Activated T-helper 1 cell treated with anti-CD3 and anti-CD28 coated beads, Interleukin-12 subunit alpha, Interleukin-12 subunit beta, Interleukin-2, Interleukin-4 antibody, amounts not matched to agents 30 ng/mL and 10 ng/mL and 1 ng/mL, durations not matched to agents 14 hours and 24 hours and 36 hours (primary cell): ENCODE results near the gene ZNF512. TPM values are rescaled to one million over a fixed set of nuclear protein-coding genes. Genes with fewer than 3 reads are reported as not detected.

Source experiments
- total RNA-seq: library from RNA; stranded (reverse); gene quantifications from 2 replicates; pipeline ENCODE4 v1.2.3, GENCODE V29; 2022

Gene ZNF512
- total RNA-seq, 1 donor from 2014 or later: 24.6 TPM

Other genes starting within 250 kb of the ZNF512 start
- gene GTF3C2, start 226.3 kb upstream of the ZNF512 start, total RNA-seq: 86.3 and 86.6 TPM in 2 replicates
- gene EIF2B4, start 212.7 kb upstream of the ZNF512 start, total RNA-seq: 53.9 and 55.8 TPM in 2 replicates
- gene SNX17, start 212.4 kb upstream of the ZNF512 start, total RNA-seq: 134 and 137 TPM in 2 replicates
- 14.5 and 16.2 TPM in 2 replicates for gene ZNF513, start 202.3 kb upstream of the ZNF512 start, total RNA-seq
- 158 and 160 TPM in 2 replicates for gene PPM1G, start 173.5 kb upstream of the ZNF512 start, total RNA-seq
- gene NRBP1, start 154.4 kb upstream of the ZNF512 start, total RNA-seq: 99.7 and 106 TPM in 2 replicates
- gene KRTCAP3, start 140.7 kb upstream of the ZNF512 start, total RNA-seq: 3.5 and 5.7 TPM in 2 replicates
- gene IFT172, start 93.3 kb upstream of the ZNF512 start, total RNA-seq: 13.4 and 13.5 TPM in 2 replicates
- gene FNDC4, start 87.8 kb upstream of the ZNF512 start, total RNA-seq: 0.10 TPM in 1 of 2 replicates, not detected in the other
- not detected in 2 replicates for gene GCKR, start 86.2 kb upstream of the ZNF512 start, total RNA-seq
- gene CCDC121, start 46.0 kb downstream of the ZNF512 start, total RNA-seq: 0.66 and 1.3 TPM in 2 replicates
- 48.3 and 51.0 TPM in 2 replicates for gene GPN1, start 46.0 kb downstream of the ZNF512 start, total RNA-seq
- gene SUPT7L, start 80.6 kb downstream of the ZNF512 start, total RNA-seq: 32.5 and 35.2 TPM in 2 replicates
- 29.7 and 29.8 TPM in 2 replicates for gene SLC4A1AP, start 80.8 kb downstream of the ZNF512 start, total RNA-seq
- 55.4 and 55.9 TPM in 2 replicates for gene MRPL33, start 188.7 kb downstream of the ZNF512 start, total RNA-seq